Prostate gland (tissue), 2 donors: ENCODE data around the gene SMOC1. TPM values are rescaled to one million over a fixed set of nuclear protein-coding genes. Genes with fewer than 3 reads are reported as not detected.

Experiments used
- DNase-seq: peaks from one replicate; pipeline ENCODE4 v3.0.0-alpha.2; 2019; ENCODE audit warnings: low spot score
- H3K27ac ChIP-seq, 2 donors: fragments of 200-600 bp; sonication (generic); 2 replicates each; pipeline ENCODE4 v1.5.1; 2017 to 2019
- H3K27me3 ChIP-seq: fragments of 200-600 bp; sonication (generic); replicated peaks from 2 replicates; pipeline ENCODE4 v1.5.1; 2019; ENCODE audit not compliant: insufficient read depth
- H3K36me3 ChIP-seq, 2 donors: fragments of 200-600 bp; sonication (generic); 1 replicate in 1 of 2; 2 replicates in 1 of 2; pipeline versions ENCODE4 v1.5.1 to v1.8.1; 2017 to 2019
- H3K4me1 ChIP-seq: fragments of 200-600 bp; sonication (generic); replicated peaks from 2 replicates; pipeline ENCODE4 v1.5.1; 2019
- H3K4me3 ChIP-seq, 2 donors: fragments of 200-600 bp; sonication (generic); 2 replicates each; pipeline ENCODE4 v1.5.1; 2017 to 2019
- H3K9me3 ChIP-seq: fragments of 200-600 bp; sonication (generic); 2 replicates; pipeline ENCODE4 v1.5.1; 2017
- POLR2A ChIP-seq: fragments of 450-650 bp; IDR thresholded peaks from one replicate; pipeline ENCODE4 v1.6.1; 2016; ENCODE audit warnings: antibody characterized with exemption, mild to moderate bottlenecking
- POLR2AphosphoS5 ChIP-seq: sonication (generic); formaldehyde crosslinking; IDR thresholded peaks from one replicate; pipeline ENCODE4 v1.6.1; 2017; ENCODE audit warnings: antibody characterized with exemption
- WGBS: methylation state at CpG from one replicate; pipeline ENCODE4 v1.1.5; 2018; 5-methylcytosine and 5-hydroxymethylcytosine counted together
- intact Hi-C: fragments of 100-400 bp; cut with DNase I; formaldehyde crosslinking; loops from one replicate; pipeline ENCODE4 v1.14.2; 2022
- total RNA-seq, 2 donors: library from RNA; depleted of rRNA; stranded (reverse); fragments of >200 nt; gene quantifications; one replicate each; pipeline ENCODE4 v1.1.0, GENCODE V29; 2016
- TF ChIP-seq, protein P1 (sequence below), 4 experiments: fragments of 200-600 bp in 2 of 4; fragments of 450-650 bp in 2 of 4; sonication (generic) in 2 of 4; IDR thresholded peaks; 1 replicate in 3 of 4; 2 replicates in 1 of 4; pipeline ENCODE4 v1.5.1; 2016 to 2019; ENCODE audit warnings: antibody characterized with exemption in 4 of 4, mild to moderate bottlenecking in 2 of 4, moderate library complexity in 2 of 4

SMOC1 gene
- total RNA-seq, 2 donors from 2014 or later, result 3.7 to 187 TPM

GRCh38 chr14:69842686-69843420 is 36.4 kb upstream of the SMOC1 start:
- Histone ChIP-seq H3K27me3 (no peaks in the 10 kb centered on the region), H3K4me1 (no peaks in the 10 kb centered on the region), H3K27ac (no peak overlapping the region), H3K36me3 (no peaks in the 10 kb centered on the region), H3K9me3 (no peaks in the 10 kb centered on the region), H3K4me3 (no peak overlapping the region)
- TF ChIP-seq, protein P1, sequence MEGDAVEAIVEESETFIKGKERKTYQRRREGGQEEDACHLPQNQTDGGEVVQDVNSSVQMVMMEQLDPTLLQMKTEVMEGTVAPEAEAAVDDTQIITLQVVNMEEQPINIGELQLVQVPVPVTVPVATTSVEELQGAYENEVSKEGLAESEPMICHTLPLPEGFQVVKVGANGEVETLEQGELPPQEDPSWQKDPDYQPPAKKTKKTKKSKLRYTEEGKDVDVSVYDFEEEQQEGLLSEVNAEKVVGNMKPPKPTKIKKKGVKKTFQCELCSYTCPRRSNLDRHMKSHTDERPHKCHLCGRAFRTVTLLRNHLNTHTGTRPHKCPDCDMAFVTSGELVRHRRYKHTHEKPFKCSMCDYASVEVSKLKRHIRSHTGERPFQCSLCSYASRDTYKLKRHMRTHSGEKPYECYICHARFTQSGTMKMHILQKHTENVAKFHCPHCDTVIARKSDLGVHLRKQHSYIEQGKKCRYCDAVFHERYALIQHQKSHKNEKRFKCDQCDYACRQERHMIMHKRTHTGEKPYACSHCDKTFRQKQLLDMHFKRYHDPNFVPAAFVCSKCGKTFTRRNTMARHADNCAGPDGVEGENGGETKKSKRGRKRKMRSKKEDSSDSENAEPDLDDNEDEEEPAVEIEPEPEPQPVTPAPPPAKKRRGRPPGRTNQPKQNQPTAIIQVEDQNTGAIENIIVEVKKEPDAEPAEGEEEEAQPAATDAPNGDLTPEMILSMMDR (IDR thresholded peaks at IDR 0.05), result no peak
- TF ChIP-seq POLR2AphosphoS5 (no peak), POLR2A (no peak)
- WGBS, result 63% methylated on average over 13 of the region's 13 CpGs
- DNase-seq, result no peak
- intact Hi-C loops, result no loop called here

DNA sequence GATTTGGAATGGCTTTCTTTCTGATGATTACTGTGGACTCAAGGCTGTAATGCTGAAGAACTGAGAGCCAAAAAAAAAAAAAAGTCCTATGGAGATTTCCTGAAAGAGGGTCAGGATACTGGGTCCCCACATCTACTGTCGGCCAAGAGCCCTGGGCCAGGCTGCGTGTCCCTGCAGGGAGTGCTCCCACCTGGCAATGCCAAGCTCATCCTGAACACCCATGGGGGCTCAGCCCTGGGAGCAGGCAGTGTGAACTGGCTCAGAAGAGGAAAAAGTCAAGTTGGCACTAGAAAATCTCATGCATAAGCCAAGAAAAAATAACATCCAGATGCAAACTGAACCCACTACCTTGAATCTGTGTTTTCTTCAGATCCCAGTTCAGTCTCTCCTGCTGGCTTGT is 35.0 kb upstream of the SMOC1 start:
- intact Hi-C loops, result no loop called here
- no peak overlapping the region for H3K27ac ChIP-seq
- WGBS, result 87% methylated on average over 2 of the region's 2 CpGs
- TF ChIP-seq POLR2A, result no peak
- TF ChIP-seq POLR2AphosphoS5, result no peak
- TF ChIP-seq, protein P1 (IDR thresholded peaks at IDR 0.05), result no peak
- H3K27me3 ChIP-seq, result no peaks in the 10 kb centered on the region
- no peaks in the 10 kb centered on the region for H3K36me3 ChIP-seq
- no peak overlapping the region for H3K4me3 ChIP-seq
- H3K4me1 ChIP-seq, result no peaks in the 10 kb centered on the region
- no peak for DNase-seq
- H3K9me3 ChIP-seq, result no peaks in the 10 kb centered on the region

DNA sequence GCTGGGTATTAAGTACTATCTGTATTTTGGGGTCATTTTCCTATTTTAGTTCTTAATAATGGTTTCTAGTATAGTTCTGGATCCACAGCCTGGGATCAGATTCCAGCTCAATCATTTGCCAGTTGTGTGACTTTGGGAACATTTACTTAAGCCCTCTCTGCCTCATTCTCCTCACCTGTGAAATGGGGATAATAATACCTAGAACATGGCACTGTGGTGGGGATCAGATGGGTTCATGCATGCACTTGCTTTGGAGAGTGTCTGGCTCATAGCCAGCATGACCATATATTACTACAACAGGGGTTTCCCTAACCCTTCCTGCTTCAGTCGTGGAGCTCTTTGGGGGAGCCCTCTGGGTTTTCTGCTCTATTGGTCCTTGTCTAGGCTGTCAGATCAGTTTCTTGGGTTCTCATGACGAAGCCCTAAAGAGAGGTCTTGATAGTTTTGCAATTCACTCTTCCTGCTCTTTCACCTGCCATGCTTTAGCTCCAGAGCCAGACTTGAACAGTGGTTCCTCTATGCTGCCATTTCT is 34.1 kb upstream of the SMOC1 start:
- intact Hi-C loops, result no loop called here
- TF ChIP-seq, protein P1 (IDR thresholded peaks at IDR 0.05), result no peak
- TF ChIP-seq POLR2A (no peak), POLR2AphosphoS5 (no peak)

DNA sequence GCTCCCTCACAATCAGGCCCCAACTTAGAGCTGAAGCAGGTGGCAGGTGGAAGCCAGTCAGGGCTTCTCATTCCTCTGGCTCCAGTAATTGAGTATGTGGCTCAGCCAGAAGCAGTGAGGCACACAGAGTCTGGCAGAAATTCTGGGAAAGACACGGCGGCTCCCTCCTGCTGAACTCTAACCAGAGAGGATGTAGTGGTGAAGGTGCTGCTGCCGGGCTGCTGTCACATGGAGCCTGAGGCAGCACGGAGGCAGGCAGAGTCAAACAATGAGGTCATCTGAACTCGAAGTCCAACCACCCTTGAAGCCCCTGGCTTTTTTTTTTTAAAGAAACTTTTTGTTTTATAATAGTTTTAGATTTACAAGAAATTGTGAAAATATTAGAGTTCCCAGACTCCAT is 33.4 kb upstream of the SMOC1 start:
- no peaks in the 10 kb centered on the region for H3K4me1 ChIP-seq
- WGBS, result 28% methylated on average over 5 of the region's 5 CpGs
- H3K9me3 ChIP-seq, result no peaks in the 10 kb centered on the region
- H3K27ac ChIP-seq, result no peak overlapping the region
- H3K27me3 ChIP-seq, result no peaks in the 10 kb centered on the region
- no peak overlapping the region for H3K4me3 ChIP-seq
- no peaks in the 10 kb centered on the region for H3K36me3 ChIP-seq
- TF ChIP-seq POLR2A (no peak), POLR2AphosphoS5 (no peak)
- TF ChIP-seq, protein P1 (IDR thresholded peaks at IDR 0.05), result no peak
- no peak for DNase-seq
- intact Hi-C loops, result no loop called here

More for the DNA sequence above, 34.1 kb upstream of the SMOC1 start:
- Histone ChIP-seq H3K36me3 (no peaks in the 10 kb centered on the region), H3K9me3 (no peaks in the 10 kb centered on the region), H3K27ac (no peak overlapping the region), H3K4me1 (no peaks in the 10 kb centered on the region), H3K27me3 (no peaks in the 10 kb centered on the region), H3K4me3 (no peak overlapping the region)
- WGBS, result 89% methylated on average over 2 of the region's 2 CpGs
- DNase-seq, result no peak

- H3K36me3 ChIP-seq, result no peaks in the 10 kb centered on the region
- no peak for DNase-seq
- H3K4me1 ChIP-seq, result no peaks in the 10 kb centered on the region
- WGBS, result 93% methylated on average over 2 of the region's 2 CpGs
- TF ChIP-seq POLR2A, result no peak
- TF ChIP-seq, protein P1 (IDR thresholded peaks at IDR 0.05), result no peak
- TF ChIP-seq POLR2AphosphoS5, result no peak
- no peak overlapping the region for H3K4me3 ChIP-seq
- H3K27me3 ChIP-seq, result no peaks in the 10 kb centered on the region
- H3K9me3 ChIP-seq, result no peaks in the 10 kb centered on the region
- intact Hi-C loops, result no loop called here
- H3K27ac ChIP-seq, result no peak overlapping the region
These were observed 31.1 kb upstream of the SMOC1 start for GRCh38 chr14:69848156-69848555.
